ENCODE measurements around the gene LMOD3. TPM values are rescaled to one million over a fixed set of nuclear protein-coding genes. Genes with fewer than 3 reads are reported as not detected.

The LMOD3 gene
- total RNA-seq, 4 donors from 2014 or later: 31.0 to 194 (median 113) TPM

- ATAC-seq: peak; percentile 70 to 80
- Histone ChIP-seq H3K9me3 (no peaks in the 10 kb centered on the region), H3K27me3 (no peaks in the 10 kb centered on the region), H3K4me3 (no peak overlapping the region), H3K4me1 (peaks cover 28 to 34% of the 10 kb centered on the region in 2 donors), H3K27ac (peak overlapping the region; percentile 72 to 81 (median 76)), H3K36me3 (no peaks in the 10 kb centered on the region)
- peak; percentile 48 to 54 for DNase-seq
- intact Hi-C loops (cut with DNase I; ENCODE audit: low total_unique reads): loop anchor here (2.0 to 5.0 kb wide), 3 partner anchors 19 to 165 kb away; partner anchors contain the start of genes EOGT and LMOD3
- TF ChIP-seq POLR2A (IDR thresholded peaks at IDR 0.05) (no peak), CTCF (IDR thresholded peaks at IDR 0.05 in 4 of 5, conservative IDR thresholded peaks at IDR 0.05 in 1 of 5) (no peak)
- in situ Hi-C loops (cut with MboI; ENCODE audit: low sequenced_read_pairs in 4 of 4): no loop called here
Measured at GRCh38 chr3:69142090-69142489, 19.7 kb upstream of the LMOD3 start.

- in situ Hi-C loops (cut with MboI; ENCODE audit: low sequenced_read_pairs in 4 of 4) (no loop called here), intact Hi-C loops (cut with DNase I; ENCODE audit: low total_unique reads) (loop anchor here (5.0 kb wide), 2 partner anchors 129 to 166 kb away; partner anchors contain the start of gene EOGT)
Measured at GRCh38 chr3:69141313-69141712, 18.9 kb upstream of the LMOD3 start.

GRCh38 chr3:69137412-69137811 lies 15.0 kb upstream of the LMOD3 start:
- no peaks in the 10 kb centered on the region for H3K9me3 ChIP-seq
- no peak for TF ChIP-seq POLR2A (IDR thresholded peaks at IDR 0.05)
- no peak for TF ChIP-seq CTCF (IDR thresholded peaks at IDR 0.05 in 4 of 5, conservative IDR thresholded peaks at IDR 0.05 in 1 of 5)
- in situ Hi-C loops (cut with MboI; ENCODE audit: low sequenced_read_pairs in 4 of 4) (no loop called here), intact Hi-C loops (cut with DNase I; ENCODE audit: low total_unique reads) (no loop called here)
- no peaks in the 10 kb centered on the region for H3K36me3 ChIP-seq
- H3K27ac ChIP-seq: no peak overlapping the region
- H3K4me1 ChIP-seq: peaks cover 6 to 8% of the 10 kb centered on the region in 2 donors
- no peak overlapping the region for H3K4me3 ChIP-seq
- ATAC-seq (no peak), DNase-seq (no peak)
- H3K27me3 ChIP-seq: no peaks in the 10 kb centered on the region

More at GRCh38 chr3:69141313-69141712, 18.9 kb upstream of the LMOD3 start:
- DNase-seq (no peak), ATAC-seq (no peak)
- H3K27me3 ChIP-seq: no peaks in the 10 kb centered on the region
- H3K4me3 ChIP-seq: no peak overlapping the region
- H3K27ac ChIP-seq: peak overlapping the region; percentile 72 to 81 (median 76)
- peaks cover 28 to 34% of the 10 kb centered on the region in 2 donors for H3K4me1 ChIP-seq
- no peak for TF ChIP-seq POLR2A (IDR thresholded peaks at IDR 0.05)
- no peak for TF ChIP-seq CTCF (IDR thresholded peaks at IDR 0.05 in 4 of 5, conservative IDR thresholded peaks at IDR 0.05 in 1 of 5)
- H3K9me3 ChIP-seq: no peaks in the 10 kb centered on the region
- H3K36me3 ChIP-seq: no peaks in the 10 kb centered on the region

- no peak overlapping the region for H3K4me3 ChIP-seq
- H3K9me3 ChIP-seq: no peaks in the 10 kb centered on the region
- DNase-seq: no peak
- no peaks in the 10 kb centered on the region for H3K27me3 ChIP-seq
- H3K36me3 ChIP-seq: no peaks in the 10 kb centered on the region
- peaks cover 2 to 4% of the 10 kb centered on the region in 2 donors for H3K4me1 ChIP-seq
- in situ Hi-C loops (cut with MboI; ENCODE audit: low sequenced_read_pairs in 4 of 4) (no loop called here), intact Hi-C loops (cut with DNase I; ENCODE audit: low total_unique reads) (no loop called here)
- peak overlapping the region in 1 of 4 donors; percentile 1 for H3K27ac ChIP-seq
- TF ChIP-seq POLR2A (IDR thresholded peaks at IDR 0.05): no peak
- no peak for TF ChIP-seq CTCF (IDR thresholded peaks at IDR 0.05 in 4 of 5, conservative IDR thresholded peaks at IDR 0.05 in 1 of 5)
- no peak for ATAC-seq
Measured at GRCh38 chr3:69137005-69137404, 14.6 kb upstream of the LMOD3 start.

- Histone ChIP-seq H3K4me1 (peaks cover 28 to 37% of the 10 kb centered on the region in 2 donors), H3K4me3 (no peak overlapping the region), H3K27me3 (no peaks in the 10 kb centered on the region), H3K9me3 (no peaks in the 10 kb centered on the region), H3K36me3 (no peaks in the 10 kb centered on the region), H3K27ac (peak overlapping the region in 2 of 4 donors; percentile 3 to 21)
- in situ Hi-C loops (cut with MboI; ENCODE audit: low sequenced_read_pairs in 4 of 4) (no loop called here), intact Hi-C loops (cut with DNase I; ENCODE audit: low total_unique reads) (no loop called here)
- DNase-seq (no peak), ATAC-seq (peak in 1 of 2 donors; percentile 60)
- TF ChIP-seq CTCF (IDR thresholded peaks at IDR 0.05 in 4 of 5, conservative IDR thresholded peaks at IDR 0.05 in 1 of 5) (no peak), POLR2A (IDR thresholded peaks at IDR 0.05) (no peak)
Measured at GRCh38 chr3:69130689-69131088, 8.3 kb upstream of the LMOD3 start.
